CD4-positive, alpha-beta T cell treated with Interferon alpha-2 for 1 hour (primary cell): ENCODE data around the gene RETREG2.
"Not testable (repeated sequence)": the region's sequence is repeated elsewhere in the genome, so short reads cannot be mapped to it uniquely, and the experiment has no call there.

Experiments used
- DNase-seq, 2 donors: peaks; one replicate each; pipeline ENCODE4 v3.0.0-alpha.2; 2020 to 2022

RETREG2 gene

GRCh38 chr2:219199470-219200211, 21.6 kb downstream of the RETREG2 start:
- no peak for DNase-seq

- peak; percentile 27 to 57 for DNase-seq
Observed at GRCh38 chr2:219200502-219201326, 22.6 kb downstream of the RETREG2 start.

DNA sequence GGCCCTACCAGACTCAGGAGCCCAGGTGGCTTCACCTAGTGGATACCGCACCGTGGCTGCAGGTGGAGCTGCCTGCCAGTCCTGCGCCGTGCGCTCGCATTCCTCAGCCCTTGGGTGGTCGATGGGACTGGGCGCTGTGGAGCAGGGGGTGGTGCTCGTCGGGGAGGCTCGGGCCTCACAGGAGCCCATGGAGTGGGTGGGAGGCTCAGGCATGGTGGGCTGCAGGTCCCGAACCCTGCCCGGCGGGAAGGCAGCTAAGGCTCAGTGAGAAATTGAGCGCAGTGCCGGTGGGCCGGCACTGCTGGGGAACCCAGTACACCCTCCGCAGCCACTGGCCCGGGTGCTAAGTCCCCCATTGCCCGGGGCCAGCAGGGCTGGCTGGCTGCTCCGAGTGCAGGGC, 23.3 kb downstream of the RETREG2 start:
- DNase-seq: not testable (repeated sequence)

DNA sequence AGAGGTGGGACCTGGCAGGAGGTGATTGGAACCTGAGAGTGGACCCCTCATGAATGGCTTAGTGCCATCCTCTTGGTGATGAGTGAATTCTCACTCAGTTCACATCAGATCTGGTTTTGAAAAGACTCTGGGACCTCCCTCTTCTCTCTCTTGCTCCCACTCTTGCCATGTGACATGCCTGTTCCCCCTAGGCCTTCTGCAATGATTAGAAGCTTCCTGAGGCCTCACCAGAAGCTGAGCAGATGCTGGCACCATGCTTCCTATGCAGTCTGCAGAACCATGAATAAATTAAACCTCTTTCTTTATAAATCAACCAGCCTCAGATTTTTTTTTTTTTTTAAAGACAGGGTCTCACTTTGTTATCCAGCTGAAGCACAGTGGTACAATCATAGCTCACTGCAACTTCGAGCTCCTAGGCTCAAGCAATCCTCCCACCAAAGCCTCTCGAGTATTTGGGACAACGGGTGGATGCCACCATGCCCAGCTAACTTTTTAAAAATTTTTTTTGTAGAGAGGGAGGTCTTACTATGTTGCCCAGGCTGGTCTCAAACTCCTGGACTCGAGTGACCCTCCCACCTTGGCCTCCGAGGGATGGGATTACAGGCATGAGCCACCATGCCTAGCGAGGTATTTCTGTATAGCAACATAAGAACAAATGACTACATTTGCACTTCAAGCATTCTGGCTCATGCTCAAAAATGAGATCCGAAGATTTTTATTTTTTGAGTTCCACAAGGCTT, 26.5 kb downstream of the RETREG2 start:
- DNase-seq: no peak

DNA sequence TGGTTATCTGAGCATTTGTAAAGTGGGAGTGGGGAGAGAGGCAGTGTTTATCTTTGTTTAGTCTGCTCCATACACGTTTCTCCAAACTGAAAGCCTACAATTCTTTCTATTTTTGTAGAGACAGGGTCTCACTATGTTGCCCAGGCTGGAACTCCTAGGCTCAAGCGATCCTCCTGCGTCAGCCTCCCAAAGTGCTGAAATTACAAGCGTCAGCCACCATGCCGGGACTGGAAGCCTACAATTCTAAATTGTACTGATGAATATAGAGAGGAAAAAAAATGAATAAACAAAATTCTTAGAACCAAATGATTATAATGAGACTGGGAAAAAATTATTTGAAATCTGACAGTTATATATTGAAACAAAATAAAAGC, 27.1 kb downstream of the RETREG2 start:
- no peak for DNase-seq

GRCh38 chr2:219205981-219206327, 27.9 kb downstream of the RETREG2 start:
- DNase-seq: no peak

GRCh38 chr2:219206328-219207133, 28.5 kb downstream of the RETREG2 start, which contains the start of gene ZFAND2B:
TSS of gene ZFAND2B (plus strand) at chr2:219206782. CDS start at chr2:219206988, 206 bp downstream.
- DNase-seq: peak; percentile 94 to 96

DNA sequence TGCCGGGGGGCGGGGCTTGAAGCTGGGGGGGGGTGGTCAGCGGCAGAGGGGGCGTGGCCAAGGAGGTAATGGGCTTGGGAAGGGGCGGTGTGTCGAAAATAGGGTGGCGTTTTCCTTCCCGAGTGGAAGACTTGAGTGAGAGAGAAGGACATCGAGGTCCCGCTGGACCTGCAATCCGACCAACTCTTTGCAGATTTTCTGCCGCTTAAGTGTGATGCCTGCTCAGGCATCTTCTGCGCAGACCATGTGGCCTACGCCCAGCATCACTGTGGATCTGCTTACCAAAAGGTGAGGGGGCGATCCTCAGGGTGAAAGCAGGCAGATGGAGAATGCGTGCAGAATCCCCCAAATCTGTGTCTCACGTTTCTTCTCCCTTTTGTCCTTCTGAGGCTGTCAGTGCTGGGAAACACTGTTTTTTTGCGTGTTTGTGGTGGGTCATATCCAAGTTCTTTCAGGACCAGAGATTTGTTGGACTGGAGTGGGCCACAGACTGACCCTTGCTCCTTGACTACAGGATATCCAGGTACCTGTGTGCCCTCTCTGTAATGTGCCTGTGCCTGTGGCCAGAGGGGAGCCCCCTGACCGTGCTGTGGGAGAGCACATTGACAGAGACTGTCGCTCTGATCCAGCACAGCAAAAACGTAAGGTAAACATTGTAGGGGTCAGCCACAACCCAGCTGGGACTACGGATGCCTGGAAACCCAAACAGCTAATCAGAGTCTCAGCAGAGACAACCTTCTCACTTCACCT, 29.2 kb downstream of the RETREG2 start:
- no peak for DNase-seq

GRCh38 chr2:219207884-219208740, 30.0 kb downstream of the RETREG2 start:
- no peak for DNase-seq

DNA sequence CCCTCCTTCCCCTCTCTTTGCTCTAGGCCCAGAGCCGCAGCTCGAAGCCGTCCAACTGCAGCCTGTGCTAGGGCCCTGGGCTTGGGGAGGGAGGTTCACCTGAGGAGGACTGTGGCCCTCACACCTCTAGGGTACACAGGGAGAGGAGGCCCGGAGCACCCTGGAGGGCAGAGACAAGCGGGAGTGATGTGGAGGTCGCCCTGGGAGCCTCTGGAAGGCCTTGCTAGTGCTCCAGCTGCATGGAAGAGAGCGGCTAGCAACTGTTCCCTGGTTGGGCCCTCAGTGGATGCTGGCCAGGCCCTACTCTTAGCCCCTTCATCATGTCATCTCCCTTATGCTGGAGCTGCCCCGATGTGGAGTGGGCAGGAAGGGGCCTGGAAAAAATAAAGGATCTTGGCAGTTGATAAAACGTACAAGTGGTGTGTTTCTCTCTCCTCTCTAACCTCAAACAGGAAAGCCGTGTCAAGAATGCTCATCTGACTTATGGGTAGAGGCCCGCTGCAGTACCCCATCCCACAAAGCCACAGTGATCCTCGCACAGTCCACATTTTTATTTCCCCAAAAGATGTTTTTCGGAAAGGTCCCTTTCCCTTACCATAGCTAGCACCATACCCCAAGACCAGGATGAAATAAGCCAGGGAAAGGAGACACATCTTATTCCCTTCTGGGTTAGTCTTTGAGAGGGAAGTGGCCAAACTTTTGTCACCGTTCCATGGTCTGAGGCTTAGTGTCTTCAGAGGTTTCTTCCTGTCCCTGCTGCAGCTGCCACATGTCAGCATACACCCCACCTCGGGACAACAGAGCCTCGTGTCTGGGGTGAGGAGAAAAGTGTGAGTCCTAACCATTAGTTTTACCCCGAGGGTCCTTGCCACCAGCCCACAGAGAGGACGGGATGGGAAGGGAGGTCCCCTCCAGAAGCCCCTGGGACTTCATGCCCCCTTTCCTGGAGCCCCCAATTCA, 31.4 kb downstream of the RETREG2 start:
- no peak for DNase-seq

DNA sequence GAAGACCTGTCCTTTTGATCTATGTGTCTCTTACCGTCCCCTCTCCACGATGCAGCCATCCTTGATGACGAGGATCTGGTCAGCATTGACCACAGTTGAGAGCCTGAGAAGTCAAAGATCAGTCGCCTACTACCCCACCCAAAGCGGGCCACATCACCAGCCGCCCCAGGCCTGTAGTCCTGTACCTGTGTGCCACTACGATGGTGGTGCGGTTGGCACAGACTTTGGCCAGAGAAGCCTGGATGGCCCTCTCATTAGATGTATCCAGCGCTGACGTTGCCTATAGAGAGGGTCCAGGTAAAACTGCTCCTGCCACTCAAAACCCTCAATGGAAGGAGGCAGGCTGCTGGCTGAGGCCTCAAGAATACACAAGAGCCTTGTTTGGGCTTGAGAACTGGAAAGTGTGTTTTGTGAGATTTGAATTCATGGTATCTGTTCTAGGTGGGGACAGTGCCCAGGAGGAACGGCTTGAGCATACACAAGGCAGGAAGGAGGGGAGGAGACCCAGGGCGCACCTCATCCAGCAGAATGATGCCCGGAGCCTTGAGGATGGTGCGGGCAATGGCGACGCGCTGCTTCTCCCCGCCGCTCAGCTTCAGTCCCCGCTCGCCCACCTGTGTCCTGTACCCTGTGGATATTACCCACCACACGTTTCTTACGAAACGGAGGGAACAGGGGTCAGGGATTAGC, 32.3 kb downstream of the RETREG2 start:
- DNase-seq: no peak

GRCh38 chr2:219210886-219211362, 32.8 kb downstream of the RETREG2 start:
- DNase-seq: no peak

- DNase-seq: no peak
Observed at GRCh38 chr2:219213026-219213415, 34.9 kb downstream of the RETREG2 start.

- DNase-seq: no peak
Observed at GRCh38 chr2:219213486-219214071, 35.5 kb downstream of the RETREG2 start.

DNA sequence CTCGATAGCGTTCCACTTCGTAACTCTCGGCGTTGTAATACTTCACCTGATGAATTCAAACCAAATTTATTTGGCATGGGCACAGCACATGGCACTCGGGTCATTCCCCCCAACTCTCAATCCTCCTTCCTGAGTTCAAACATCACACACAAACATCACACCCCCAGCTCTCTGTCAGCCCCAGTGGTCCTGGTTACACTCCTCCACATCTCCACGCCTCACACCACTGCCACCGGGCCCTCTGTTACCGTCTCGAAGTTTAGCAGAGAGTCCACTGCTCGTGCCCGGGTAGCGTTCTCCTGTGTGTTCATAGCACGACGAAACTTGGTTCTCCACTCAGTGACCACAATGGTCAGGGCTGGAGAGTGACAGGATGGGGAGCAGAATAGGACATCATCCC, 36.1 kb downstream of the RETREG2 start:
- DNase-seq: no peak

- DNase-seq: no peak
Observed at GRCh38 chr2:219214786-219215185, 36.7 kb downstream of the RETREG2 start.

DNA sequence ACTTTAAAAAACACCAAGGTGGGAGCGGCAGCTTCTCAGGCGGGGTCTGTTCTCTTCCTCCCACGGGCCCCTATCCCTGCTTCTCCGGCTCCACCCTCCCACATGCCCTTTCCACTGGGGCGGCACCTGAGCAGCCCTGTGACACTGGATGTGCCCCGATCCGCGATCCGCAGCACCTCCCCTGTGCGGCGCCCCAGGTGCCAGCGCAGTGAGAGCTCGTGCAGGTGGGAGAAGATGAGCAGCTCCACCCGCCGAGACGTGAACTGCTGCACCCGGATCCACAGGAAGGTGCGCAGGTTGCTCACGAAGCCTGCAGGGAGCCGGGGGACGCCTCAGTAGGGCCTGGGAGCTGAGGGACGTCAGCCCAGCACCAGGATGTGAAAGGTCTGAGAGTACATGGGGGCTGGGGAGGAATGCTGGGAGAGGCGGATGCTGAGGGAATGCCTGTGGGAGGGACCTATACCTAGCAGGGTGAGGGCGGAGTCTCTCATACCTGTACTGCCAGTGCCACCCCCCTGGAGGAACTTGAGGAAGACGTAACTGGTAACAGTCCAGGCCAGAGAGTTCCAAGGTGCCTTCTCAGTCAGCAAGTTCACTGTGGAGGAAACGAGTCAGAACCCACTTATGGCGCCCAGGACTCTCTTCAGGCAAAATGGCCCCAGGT, 37.9 kb downstream of the RETREG2 start:
- no peak for DNase-seq

- DNase-seq: no peak
Observed at GRCh38 chr2:219216535-219216915, 38.5 kb downstream of the RETREG2 start.
